HG02763 (cell line): ENCODE measurements around the gene ZNF254.
"Not testable (repeated sequence)": the region's sequence is repeated elsewhere in the genome, so short reads cannot be mapped to it uniquely, and the experiment has no call there.

Source experiments
- ATAC-seq: cut with Tn5 transposase; IDR thresholded peaks from one replicate; pipeline ENCODE4 v1.9.1; 2021; ENCODE audit warnings: mild to moderate bottlenecking, moderate library complexity; ENCODE audit not compliant: unreplicated experiment

ZNF254 gene

DNA sequence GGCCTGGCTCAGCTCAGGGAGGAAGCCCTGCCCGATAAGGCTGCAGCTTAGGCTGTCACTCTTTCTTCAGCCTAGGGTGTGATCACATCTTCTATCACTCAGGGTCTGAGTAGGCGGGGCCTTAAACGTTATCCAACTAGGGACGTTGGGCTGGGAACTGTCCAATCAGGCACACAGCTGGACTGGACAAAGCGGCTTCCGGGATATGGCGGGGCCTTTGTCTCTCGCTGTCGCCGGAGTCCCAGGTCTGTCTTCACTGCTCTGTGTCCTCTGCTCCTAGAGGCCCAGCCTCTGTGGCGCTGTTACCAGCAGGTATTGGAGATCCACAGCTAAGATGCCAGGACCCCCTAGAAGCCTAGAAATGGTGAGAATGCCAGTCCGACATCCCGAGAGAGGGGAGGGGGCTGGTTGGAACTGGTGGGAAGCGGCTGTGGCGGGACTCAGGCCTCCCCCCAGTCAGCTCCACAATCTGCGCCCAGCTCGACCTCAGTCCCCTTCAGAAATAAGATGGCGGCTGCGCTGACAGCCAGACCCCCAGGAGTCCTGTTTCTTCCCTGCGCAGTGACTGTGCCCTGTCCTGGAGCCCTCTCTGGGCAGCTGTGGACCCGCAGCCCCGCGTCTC lies at the start of gene ZNF254:
Gene ZNF254, plus strand, starts transcription at position 214 of the 622 bp plus-strand sequence. Its CDS starts 121 bp downstream, at position 335.
- ATAC-seq: peak; percentile 99

- no peak for ATAC-seq
These were observed 46.4 kb upstream of the ZNF254 start for GRCh38 chr19:24040621-24041020.

DNA sequence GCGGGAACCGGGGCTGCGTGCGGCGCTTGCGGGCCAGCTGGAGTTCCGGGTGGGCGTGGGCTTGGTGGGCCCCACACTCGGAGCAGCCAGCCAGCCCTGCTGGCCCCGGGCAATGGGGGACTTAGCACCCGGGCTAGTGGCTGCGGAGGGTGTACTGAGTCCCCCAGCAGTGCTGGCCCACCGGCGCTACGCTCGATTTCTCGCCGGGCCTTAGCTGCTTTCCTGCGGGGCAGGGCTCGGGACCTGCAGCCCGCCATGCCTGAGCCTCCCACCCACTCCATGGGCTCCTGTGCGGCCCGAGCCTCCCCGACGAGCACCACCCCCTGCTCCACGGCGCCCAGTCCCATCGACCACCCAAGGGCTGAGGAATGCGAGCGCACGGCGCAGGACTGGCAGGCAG lies 45.7 kb upstream of the ZNF254 start:
- not testable (repeated sequence) for ATAC-seq

DNA sequence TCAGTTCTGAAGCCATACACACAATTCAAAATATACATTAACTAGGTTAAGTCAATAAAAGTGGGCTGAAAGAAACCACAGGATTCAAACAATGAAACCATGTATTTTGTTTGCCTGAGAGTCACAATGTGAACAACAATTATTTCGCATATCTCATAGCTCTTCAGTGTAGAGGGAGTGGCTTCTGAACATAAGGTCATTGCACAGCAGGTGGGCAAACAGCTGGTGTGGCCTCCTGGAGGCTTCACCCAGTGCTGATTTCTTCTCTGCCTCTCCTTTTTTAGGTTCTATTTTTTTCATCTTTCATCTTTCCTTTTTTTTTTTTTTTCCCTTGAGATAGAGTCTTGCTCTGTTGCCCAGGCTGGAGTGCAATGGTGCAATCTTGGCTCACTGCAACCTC lies 40.4 kb upstream of the ZNF254 start:
- no peak for ATAC-seq

GRCh38 chr19:24048261-24048660 lies 38.7 kb upstream of the ZNF254 start:
- ATAC-seq: no peak

GRCh38 chr19:24049537-24049936 lies 37.5 kb upstream of the ZNF254 start:
- ATAC-seq: no peak

DNA sequence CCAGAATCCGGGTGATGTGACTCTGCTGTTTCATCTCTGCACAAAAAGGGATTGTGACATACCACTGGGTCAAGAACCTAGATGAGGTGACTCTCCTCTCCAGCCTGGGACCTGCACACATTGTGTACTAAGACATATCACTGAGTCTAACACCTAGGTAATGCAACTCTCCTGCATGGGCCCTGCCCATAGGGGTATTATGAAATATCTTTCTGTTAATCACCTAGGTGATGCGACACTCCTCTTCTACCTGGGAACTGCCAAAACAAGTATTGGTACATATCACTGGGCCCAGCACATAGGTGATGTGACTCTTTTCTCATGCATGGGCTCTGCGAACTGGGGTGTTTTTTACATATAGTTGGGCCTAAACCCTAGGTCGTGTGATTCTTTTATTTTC lies 35.5 kb upstream of the ZNF254 start:
- no peak for ATAC-seq

DNA sequence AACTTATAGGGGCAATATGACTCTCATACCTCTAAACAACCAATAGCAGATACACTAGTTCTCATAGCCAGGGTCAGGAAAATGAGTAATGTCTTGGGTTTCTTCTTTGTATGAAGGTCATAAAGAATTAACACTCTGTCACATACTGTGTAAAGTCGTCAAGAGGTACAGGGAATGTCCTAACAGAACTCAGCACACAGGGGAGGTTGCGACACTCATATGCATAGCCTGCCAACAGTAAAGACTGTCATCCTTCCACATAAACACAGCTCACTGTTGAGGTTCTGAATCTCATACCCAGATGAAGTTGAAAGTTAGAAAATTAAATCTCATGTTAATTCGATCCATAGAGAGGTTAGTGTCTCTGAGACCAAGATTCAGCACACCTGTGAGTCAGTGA lies 34.2 kb upstream of the ZNF254 start:
- no peak for ATAC-seq

GRCh38 chr19:24053601-24054000 lies 33.4 kb upstream of the ZNF254 start:
- no peak for ATAC-seq

GRCh38 chr19:24054044-24054935 lies 32.7 kb upstream of the ZNF254 start:
- peak; percentile 44 for ATAC-seq

GRCh38 chr19:24055548-24055947 lies 31.4 kb upstream of the ZNF254 start:
- ATAC-seq: no peak

DNA sequence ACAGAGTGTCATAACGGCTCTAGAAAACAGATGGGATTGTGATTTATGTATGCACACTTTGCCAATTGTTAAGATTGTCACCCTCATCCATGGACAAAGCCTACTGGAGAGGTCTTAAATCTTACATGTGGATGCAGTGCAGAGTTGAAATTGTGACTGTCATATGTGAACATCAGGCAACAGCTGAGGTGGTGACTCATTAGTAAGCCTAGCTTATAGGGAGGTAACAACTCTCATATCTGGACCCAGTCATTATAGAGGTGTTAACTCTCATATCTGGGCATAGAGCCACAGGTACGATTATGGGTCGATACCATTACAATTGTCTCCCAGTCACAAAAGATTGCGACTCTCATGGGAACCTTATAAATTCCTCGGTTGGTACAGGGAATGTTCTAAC lies 29.8 kb upstream of the ZNF254 start:
- no peak for ATAC-seq

DNA sequence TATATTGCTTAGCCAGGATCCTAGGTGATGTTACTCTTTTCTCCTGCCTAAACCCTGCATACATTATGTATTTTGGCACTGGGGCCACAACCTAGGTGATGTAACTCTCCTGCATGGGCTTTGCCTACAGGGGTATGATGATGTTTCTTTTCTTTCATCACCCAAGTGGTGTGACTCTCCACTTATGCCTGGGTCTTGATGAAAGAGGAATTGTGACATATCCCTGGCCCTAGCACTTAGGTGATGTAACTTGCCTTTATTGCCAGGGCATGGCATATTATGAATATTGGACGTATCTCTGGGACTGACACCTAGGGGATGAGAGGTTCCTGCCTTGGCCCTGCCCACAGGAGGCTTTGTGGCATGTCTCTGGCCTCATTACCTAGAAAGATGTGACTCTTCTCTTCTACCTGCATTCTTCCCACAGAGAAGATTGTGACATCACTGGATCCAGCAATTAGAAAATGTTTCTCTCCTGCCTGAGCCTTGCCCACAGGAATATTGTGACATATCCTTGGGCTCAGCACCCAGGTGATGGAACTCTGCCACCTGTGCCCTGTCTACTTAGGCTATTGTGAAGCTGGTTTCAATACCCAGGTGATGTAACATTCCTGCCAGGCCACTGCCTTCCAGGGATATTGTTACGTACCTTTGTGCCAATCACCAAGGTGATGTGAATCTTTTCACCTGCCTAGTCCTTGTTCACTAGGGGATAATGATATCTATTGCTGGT lies 27.3 kb upstream of the ZNF254 start:
- ATAC-seq: no peak

DNA sequence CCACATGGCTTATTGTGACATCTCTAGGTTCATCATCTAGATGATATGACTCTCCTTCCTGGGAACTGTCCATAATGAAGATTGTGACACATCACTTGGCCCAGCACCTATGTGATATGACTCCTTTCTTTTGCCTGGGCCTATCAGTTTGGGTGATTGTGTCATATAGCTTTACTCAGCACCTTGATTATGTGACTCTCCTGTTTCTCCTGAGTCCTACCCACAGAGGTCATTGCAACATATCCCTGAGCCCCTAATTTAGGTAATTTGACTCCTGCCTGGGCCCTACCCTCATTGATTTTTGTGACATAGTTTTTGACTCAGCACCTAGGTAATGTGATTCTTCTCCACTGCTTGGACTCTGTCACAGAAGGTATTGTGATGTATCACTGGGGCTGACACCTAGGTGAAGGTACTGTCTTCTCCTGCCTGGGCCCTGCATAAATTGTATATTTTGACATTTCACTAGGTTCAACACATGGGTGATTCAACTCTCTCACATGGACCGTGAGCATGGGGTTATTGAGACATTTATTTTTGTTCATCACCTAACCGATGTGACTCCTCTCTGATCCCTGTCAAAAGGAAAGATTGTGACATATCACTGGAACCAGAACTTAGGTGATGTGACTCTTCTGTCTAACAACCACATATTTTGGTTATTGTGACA lies 26.2 kb upstream of the ZNF254 start:
- ATAC-seq: no peak

- ATAC-seq: no peak
These were observed 24.8 kb upstream of the ZNF254 start for GRCh38 chr19:24062190-24062589.

- no peak for ATAC-seq
These were observed 23.7 kb upstream of the ZNF254 start for GRCh38 chr19:24063295-24063694.

- no peak for ATAC-seq
These were observed 22.8 kb upstream of the ZNF254 start for GRCh38 chr19:24064175-24064574.

DNA sequence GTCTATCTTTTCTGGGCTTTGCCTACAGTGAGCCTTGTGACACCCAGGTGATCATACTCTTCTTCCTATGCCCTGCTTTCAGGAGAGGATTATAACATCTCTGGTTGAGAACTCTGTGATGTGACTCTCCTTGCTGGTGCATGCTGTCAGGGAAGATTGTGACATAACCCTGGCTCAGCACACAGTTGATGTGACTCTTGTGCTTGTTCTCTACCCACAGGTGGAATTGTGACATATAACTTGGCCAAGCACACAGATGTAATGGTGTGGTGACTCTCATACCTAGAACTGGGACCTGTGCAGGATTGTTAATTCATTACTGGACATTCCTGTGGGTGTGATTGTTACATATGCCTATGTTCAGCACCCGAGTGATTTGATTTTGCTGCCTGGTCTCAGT lies 21.7 kb upstream of the ZNF254 start:
- ATAC-seq: no peak

GRCh38 chr19:24065865-24066604 lies 21.0 kb upstream of the ZNF254 start:
- ATAC-seq: no peak

DNA sequence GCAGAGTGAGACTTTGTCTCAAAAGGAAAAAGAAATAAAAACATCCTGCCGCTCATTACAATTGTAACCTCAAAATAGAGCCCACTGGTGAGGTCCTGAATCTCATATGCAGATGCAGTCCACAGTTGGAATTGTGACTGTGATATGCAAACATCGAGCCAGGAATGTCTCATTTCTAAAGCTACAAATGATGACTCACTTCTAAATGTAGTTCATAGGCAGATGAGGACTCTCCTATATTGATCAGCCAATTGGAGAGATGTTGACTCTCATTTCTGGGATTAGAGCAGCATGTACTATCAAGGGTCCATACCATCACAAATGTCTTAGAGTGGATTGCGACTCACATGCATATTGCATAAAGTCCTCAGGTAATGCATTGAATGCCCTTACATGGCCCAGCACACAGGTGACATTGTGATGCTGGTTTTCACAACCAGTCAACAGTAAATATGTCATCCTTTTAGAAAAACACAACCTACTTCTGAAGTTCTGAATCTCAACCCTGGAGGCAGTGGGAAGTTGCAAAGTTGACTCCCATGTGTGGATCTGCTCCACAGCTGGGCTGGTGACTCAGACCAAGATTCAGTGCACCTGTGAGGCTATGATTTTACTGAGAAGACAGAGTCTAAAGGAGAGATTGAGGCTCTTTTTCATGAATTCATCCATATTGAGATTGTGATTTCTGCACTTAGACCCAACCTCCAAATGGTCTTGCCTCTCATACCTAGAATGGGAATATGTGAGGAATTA lies 16.9 kb upstream of the ZNF254 start:
- no peak for ATAC-seq
